DND-41 (cell line): ENCODE results near the gene APLN.

Experiments used
- CTCF ChIP-seq: IDR thresholded peaks from 2 replicates; pipeline ENCODE4 v1.5.1; 2012; ENCODE audit warnings: borderline replicate concordance, low read length, moderate library complexity, mild to moderate bottlenecking; ENCODE audit not compliant: poor library complexity, severe bottlenecking; ENCODE audit errors: extremely low read depth
- EZH2 ChIP-seq: IDR thresholded peaks from 3 replicates; pipeline ENCODE4 v1.6.1; 2012; ENCODE audit warnings: borderline replicate concordance, low read depth, mild to moderate bottlenecking, moderate library complexity, low read length, inconsistent platforms; ENCODE audit not compliant: severe bottlenecking

DNA sequence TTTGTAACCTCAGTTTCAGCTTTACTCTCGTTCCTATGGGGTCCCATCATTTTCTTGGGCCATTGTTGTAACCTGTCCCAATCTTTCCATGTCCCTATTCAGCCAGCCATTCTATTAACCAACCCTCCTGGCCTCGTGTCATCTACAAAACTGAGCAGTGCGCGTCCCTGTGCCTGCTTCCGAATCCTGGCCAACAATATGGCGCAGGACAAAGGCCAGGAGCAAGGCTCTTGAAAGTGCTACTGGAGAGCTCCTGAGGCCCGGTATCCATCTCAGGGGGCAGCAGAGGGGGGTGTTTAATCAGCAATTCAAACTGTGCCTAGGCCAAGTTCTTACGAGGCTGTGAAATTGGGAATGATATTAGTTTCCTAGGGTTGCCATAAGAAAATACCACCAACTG, 41.2 kb upstream of the APLN start:
- TF ChIP-seq CTCF (no peak), EZH2 (no peak)
